Small intestine (tissue), 7 donors: Measurements from ENCODE around the gene PSG5. TPM values are rescaled to one million over a fixed set of nuclear protein-coding genes. Genes with fewer than 3 reads are reported as not detected.
"Not testable (repeated sequence)": the region's sequence is repeated elsewhere in the genome, so short reads cannot be mapped to it uniquely, and the experiment has no call there.

Experiments used
- DNase-seq, 2 donors: peaks; one replicate each; pipeline versions ENCODE4 v3.0.0 to v3.0.0-alpha.2; 2013
- FAIRE-seq: peaks from 2 replicates; lab custom pipeline; 2012; peaks lifted over from hg19 to GRCh38; lab: Jason Lieb, UNC
- H3K27ac ChIP-seq, 3 donors: one replicate each; pipeline ENCODE4 v1.5.1; 2013; ENCODE audit warnings: low read length in 2 of 3, mild to moderate bottlenecking in 2 of 3, control low read depth in 1 of 3, inconsistent platforms in 1 of 3, low read depth in 1 of 3, moderate library complexity in 1 of 3
- H3K27me3 ChIP-seq, 3 donors: one replicate each; pipeline ENCODE4 v1.6.1; 2013; ENCODE audit warnings: low read length in 3 of 3, inconsistent platforms in 1 of 3; ENCODE audit not compliant: control insufficient read depth in 3 of 3, insufficient read depth in 3 of 3
- H3K36me3 ChIP-seq, 3 donors: one replicate each; pipeline ENCODE4 v1.6.1; 2013; ENCODE audit warnings: low read length in 3 of 3, inconsistent platforms in 1 of 3, low read depth in 1 of 3, mild to moderate bottlenecking in 1 of 3, moderate library complexity in 1 of 3; ENCODE audit not compliant: control insufficient read depth in 3 of 3, insufficient read depth in 2 of 3
- H3K4me1 ChIP-seq, 3 donors: one replicate each; pipeline ENCODE4 v1.6.1; 2013; ENCODE audit warnings: low read length in 2 of 3, inconsistent platforms in 1 of 3, low read depth in 1 of 3, mild to moderate bottlenecking in 1 of 3, moderate library complexity in 1 of 3; ENCODE audit not compliant: control insufficient read depth in 3 of 3, insufficient read depth in 2 of 3
- H3K4me3 ChIP-seq, 3 donors: one replicate each; pipeline ENCODE4 v1.5.1; 2013; ENCODE audit warnings: low read length in 3 of 3, control low read depth in 1 of 3, inconsistent platforms in 1 of 3, low read depth in 1 of 3, mild to moderate bottlenecking in 1 of 3, moderate library complexity in 1 of 3
- H3K9me3 ChIP-seq, 2 donors: one replicate each; pipeline ENCODE4 v1.6.1; 2013; ENCODE audit warnings: low read depth in 1 of 2, low read length in 1 of 2; ENCODE audit not compliant: control insufficient read depth in 2 of 2, insufficient read depth in 1 of 2
- WGBS, 3 donors: extraction: QIAGEN DNeasy Blood & Tissue Kit; methylation state at CpG; one replicate each; pipeline ENCODE4 v1.1.7; 2013; 5-methylcytosine and 5-hydroxymethylcytosine counted together
- polyA plus RNA-seq, 4 donors: library from polyadenylated mRNA; stranded (reverse) in 3 of 4; unstranded in 1 of 4; fragments of 200-250 nt in 3 of 4; fragments of 120-200 nt in 1 of 4; gene quantifications; one replicate each; pipeline versions ENCODE4 v1.2.1 to v1.2.3, GENCODE V29; 2013
- donor health status: healthy with polysubstance abuse.
- donor health status: control.
- donor health status: control.
- donor health status: Bipolar disorder and iron deficiency.
- donor health status: healthy.

PSG5 gene
- polyA plus RNA-seq, 4 donors, result not detected

GRCh38 chr19:43178577-43178976 lies 7.8 kb downstream of the PSG5 start:
- DNase-seq, H3K27me3 ChIP-seq, FAIRE-seq, H3K36me3 ChIP-seq, H3K9me3 ChIP-seq, H3K27ac ChIP-seq, H3K4me3 ChIP-seq, H3K4me1 ChIP-seq: not testable (repeated sequence)
- whole genome bisulfite sequencing, 3 donors, result 66 to 92% (median 89%) methylated on average over 2 to 3 of the region's 3 CpGs

DNA sequence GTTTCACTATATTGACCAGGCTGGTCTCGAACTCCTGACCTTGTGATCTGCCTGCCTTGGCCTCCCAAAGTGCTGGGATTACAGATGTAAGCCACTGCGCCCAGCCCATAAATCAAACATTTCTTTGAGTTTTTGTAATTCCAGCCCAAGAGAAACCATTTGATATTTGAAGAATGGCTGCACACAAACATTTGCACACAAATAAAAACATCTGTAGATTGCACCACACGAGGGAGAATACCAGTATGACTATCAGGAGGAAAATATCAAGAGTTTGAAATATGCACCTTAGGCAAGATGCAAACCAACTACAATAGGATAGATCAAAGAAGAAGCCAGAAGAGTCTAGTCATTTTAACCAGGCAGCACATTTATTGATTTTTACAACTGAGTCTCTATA lies 20.4 kb downstream of the PSG5 start:
- not testable (repeated sequence) for DNase-seq, FAIRE-seq, H3K9me3 ChIP-seq, H3K27me3 ChIP-seq, H3K4me1 ChIP-seq, H3K4me3 ChIP-seq, H3K36me3 ChIP-seq, H3K27ac ChIP-seq
- WGBS, 3 donors, result 55 to 67% (median 65%) methylated on average over 3 of the region's 3 CpGs

DNA sequence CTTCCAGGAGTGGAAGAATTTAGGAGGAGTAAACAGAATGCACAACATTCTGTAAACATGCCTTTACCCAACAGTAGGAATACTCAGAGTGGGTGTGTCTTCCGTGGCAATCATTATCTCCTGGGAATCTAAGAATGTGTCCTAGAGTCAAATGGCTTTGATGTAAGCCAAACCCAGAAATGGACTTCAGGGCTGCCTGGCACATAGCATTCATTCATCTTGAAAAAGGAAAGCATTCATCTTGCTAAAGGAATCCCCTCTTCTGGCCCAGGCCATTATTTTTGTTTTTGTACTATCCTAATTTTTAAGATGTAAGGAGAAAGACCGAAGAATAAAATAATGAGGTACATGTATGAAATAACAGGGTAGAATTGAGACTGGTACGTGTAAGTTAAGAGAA lies 23.2 kb downstream of the PSG5 start:
- 53 to 64% (median 60%) methylated on average over 3 of the region's 3 CpGs for WGBS, 3 donors
- not testable (repeated sequence) for H3K4me1 ChIP-seq, FAIRE-seq

DNA sequence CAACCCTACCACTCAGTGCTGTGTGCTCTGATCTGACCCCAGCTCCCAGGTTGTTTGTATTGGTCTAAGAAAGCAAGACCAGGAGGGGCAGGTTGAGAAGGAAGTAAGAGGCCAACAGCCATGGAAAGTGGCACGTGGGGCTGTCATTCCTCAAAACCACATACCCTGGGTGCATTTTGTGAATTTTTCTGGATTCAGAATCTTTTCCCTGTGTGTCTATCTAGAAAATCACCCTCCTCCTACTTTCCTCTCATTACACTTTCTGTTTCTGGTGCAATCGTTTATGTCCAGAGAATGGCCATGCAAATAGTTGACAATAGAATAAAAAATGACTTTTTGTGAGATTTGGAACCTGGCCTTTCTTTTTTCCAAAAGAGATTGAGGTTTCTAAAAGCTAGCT lies 24.1 kb downstream of the PSG5 start:
- FAIRE-seq, DNase-seq, H3K36me3 ChIP-seq, H3K4me1 ChIP-seq, H3K27ac ChIP-seq, H3K9me3 ChIP-seq, H3K27me3 ChIP-seq, H3K4me3 ChIP-seq: not testable (repeated sequence)
- 35 to 45% (median 44%) methylated on average over 2 of the region's 2 CpGs for WGBS, 3 donors

More for the DNA sequence above, 23.2 kb downstream of the PSG5 start:
- H3K4me3 ChIP-seq, H3K27me3 ChIP-seq, H3K27ac ChIP-seq, H3K36me3 ChIP-seq, H3K9me3 ChIP-seq, DNase-seq: not testable (repeated sequence)

DNA sequence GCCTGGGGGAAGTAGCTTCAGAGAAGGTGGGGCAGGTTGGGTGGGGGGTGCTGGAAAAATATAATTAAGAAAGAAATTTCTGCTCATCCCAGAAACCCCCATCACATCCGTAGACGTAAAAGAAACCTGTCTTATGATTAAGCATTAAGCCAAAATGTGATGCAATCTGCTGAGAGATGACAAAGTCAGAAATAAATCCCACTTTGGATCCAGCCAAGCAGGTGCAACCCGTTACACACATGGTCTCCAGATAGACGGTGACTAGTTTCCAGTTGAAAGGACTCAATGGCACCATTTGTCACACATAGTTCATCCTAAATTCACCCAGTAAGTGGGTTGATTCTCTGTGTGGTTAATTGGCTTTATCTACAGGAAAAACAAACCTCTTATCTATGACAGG lies 34.1 kb downstream of the PSG5 start:
- Histone ChIP-seq H3K9me3 (no peaks in the 10 kb centered on the region), H3K27me3 (no peaks in the 10 kb centered on the region), H3K36me3 (no peaks in the 10 kb centered on the region), H3K4me1 (no peaks in the 10 kb centered on the region), H3K4me3 (no peak overlapping the region), H3K27ac (no peak overlapping the region)
- DNase-seq, result no peak
- FAIRE-seq, result no peak
- whole genome bisulfite sequencing, 3 donors, result 69 to 82% (median 81%) methylated on average over 4 of the region's 4 CpGs

DNA sequence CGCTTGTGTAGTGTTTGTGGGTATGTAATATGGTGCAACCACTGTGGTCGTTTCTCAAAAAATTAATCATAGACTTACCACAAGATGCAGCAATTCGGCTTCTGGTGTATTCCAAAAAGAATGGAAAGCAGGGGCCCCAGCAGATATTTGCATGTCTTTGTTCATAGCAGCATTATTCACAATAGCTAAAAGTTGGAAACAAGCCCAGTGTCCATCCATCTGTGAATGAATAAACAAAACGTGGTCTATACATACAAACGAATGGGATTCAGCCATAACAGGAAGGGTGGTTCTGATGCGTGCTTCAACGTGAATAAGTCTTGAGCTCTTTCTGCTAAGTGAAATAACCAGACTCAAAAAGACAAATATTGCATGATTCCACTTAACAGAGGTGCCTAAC lies 36.5 kb downstream of the PSG5 start:
- H3K4me3 ChIP-seq, H3K27me3 ChIP-seq, H3K27ac ChIP-seq, H3K4me1 ChIP-seq, H3K36me3 ChIP-seq, FAIRE-seq, DNase-seq, H3K9me3 ChIP-seq: not testable (repeated sequence)
- WGBS, 3 donors, result 56 to 76% (median 73%) methylated on average over 7 of the region's 7 CpGs

GRCh38 chr19:43148233-43148632 lies 38.1 kb downstream of the PSG5 start:
- DNase-seq (no peak), FAIRE-seq (no peak)
- no peak overlapping the region for H3K27ac ChIP-seq
- H3K4me3 ChIP-seq, result no peak overlapping the region
- no peaks in the 10 kb centered on the region for H3K9me3 ChIP-seq
- no peaks in the 10 kb centered on the region for H3K27me3 ChIP-seq
- H3K4me1 ChIP-seq, result no peaks in the 10 kb centered on the region
- no peaks in the 10 kb centered on the region for H3K36me3 ChIP-seq
- WGBS, 3 donors, result 64 to 79% (median 64%) methylated on average over 1 of the region's 1 CpG

DNA sequence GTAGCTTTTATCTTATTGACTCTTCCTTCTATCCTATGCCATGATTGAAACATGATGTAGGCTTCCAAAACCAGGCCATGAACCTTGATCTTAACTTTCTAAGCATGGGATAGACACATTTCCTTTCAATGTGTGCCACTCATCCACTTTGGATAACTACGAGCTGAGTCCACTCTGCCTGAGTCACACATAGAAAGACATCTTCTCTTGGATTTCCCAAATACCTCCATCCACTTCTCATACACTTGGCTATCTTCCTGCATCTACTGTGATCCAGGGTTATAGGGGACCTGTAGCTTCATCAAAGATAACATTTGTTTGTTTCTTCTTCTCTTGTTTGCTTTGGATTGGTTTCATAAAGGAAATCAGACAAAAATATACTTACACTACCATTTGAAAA lies 44.6 kb downstream of the PSG5 start:
- not testable (repeated sequence) for FAIRE-seq, H3K27me3 ChIP-seq, H3K4me1 ChIP-seq, H3K4me3 ChIP-seq, H3K27ac ChIP-seq, DNase-seq, H3K36me3 ChIP-seq, H3K9me3 ChIP-seq
- WGBS, 3 donors, result 81 to 86% (median 83%) methylated on average over 1 of the region's 1 CpG

DNA sequence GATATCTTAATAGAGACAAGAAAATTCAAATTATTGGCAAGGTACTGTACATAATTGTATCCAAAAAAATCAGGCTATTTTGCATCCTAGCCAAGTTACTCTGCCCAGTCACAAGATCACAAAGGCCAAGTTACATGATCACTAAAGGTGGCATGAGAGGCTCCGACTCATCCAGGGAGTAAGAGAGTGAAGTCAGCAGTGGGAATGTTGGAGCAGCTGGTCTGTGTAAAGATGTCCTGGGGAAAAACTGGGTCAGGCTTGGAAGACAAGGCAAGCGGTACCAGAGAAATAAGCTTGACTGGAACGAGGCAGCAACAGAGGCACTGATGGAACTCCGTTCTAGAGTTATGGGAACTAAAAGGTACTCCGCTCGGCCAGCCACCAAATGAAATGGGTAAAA lies 53.6 kb downstream of the PSG5 start:
- no peak for FAIRE-seq
- Histone ChIP-seq H3K4me1 (no peaks in the 10 kb centered on the region), H3K27me3 (no peaks in the 10 kb centered on the region), H3K4me3 (no peak overlapping the region), H3K27ac (no peak overlapping the region), H3K9me3 (no peaks in the 10 kb centered on the region), H3K36me3 (no peaks in the 10 kb centered on the region)
- DNase-seq, result no peak
- 51 to 84% (median 75%) methylated on average over 6 of the region's 6 CpGs for WGBS, 3 donors
